Epidermal melanocyte (primary cell): Measurements from ENCODE around the gene PALB2.

Source experiments
- DNase-seq: peaks from one replicate; pipeline ENCODE4 v3.0.0; 2011; ENCODE audit warnings: low spot score; ENCODE audit not compliant: insufficient read length

The PALB2 gene

GRCh38 chr16:23640931-23641765, at the start of gene PALB2, which contains the start of gene DCTN5:
PALB2 (minus strand) TSS chr16:23641310; CDS start chr16:23641157, 153 bp downstream.
DCTN5 (plus strand) TSS chr16:23641466; CDS start chr16:23641543, 77 bp downstream.
- peak; percentile 85 for DNase-seq

GRCh38 chr16:23689442-23690187, 48.5 kb upstream of the PALB2 start:
- no peak for DNase-seq

- no peak for DNase-seq
These were observed 46.1 kb upstream of the PALB2 start for GRCh38 chr16:23687034-23687808.

GRCh38 chr16:23683487-23683886, 42.4 kb upstream of the PALB2 start:
- no peak for DNase-seq

GRCh38 chr16:23682181-23682580, 41.1 kb upstream of the PALB2 start:
- no peak for DNase-seq

GRCh38 chr16:23679986-23680336, 38.9 kb upstream of the PALB2 start:
- DNase-seq = no peak

- no peak for DNase-seq
These were observed 38.3 kb upstream of the PALB2 start for GRCh38 chr16:23679274-23679985.

GRCh38 chr16:23678430-23679273, 37.5 kb upstream of the PALB2 start, which contains the start of gene PLK1:
PLK1 (plus strand) TSS chr16:23678889; CDS start chr16:23678933, 44 bp downstream.
- peak; percentile 88 for DNase-seq

GRCh38 chr16:23676924-23677480, 35.9 kb upstream of the PALB2 start:
- DNase-seq = no peak

GRCh38 chr16:23673971-23674614, 33.0 kb upstream of the PALB2 start:
- DNase-seq = no peak

- no peak for DNase-seq
These were observed 29.1 kb upstream of the PALB2 start for GRCh38 chr16:23670137-23670776.

- no peak for DNase-seq
These were observed 27.8 kb upstream of the PALB2 start for GRCh38 chr16:23668873-23669272.

- no peak for DNase-seq
These were observed 27.1 kb upstream of the PALB2 start for GRCh38 chr16:23668225-23668624.

- no peak for DNase-seq
These were observed 26.2 kb upstream of the PALB2 start for GRCh38 chr16:23667355-23667659.

GRCh38 chr16:23666571-23667354, 25.7 kb upstream of the PALB2 start:
- DNase-seq = no peak

- DNase-seq = no peak
These were observed 22.8 kb upstream of the PALB2 start for GRCh38 chr16:23663918-23664317.

GRCh38 chr16:23651943-23652468, 10.9 kb upstream of the PALB2 start:
- DNase-seq = no peak
